SJCRH30 (cell line): ENCODE data around the gene SELP. TPM values are rescaled to one million over a fixed set of nuclear protein-coding genes. Genes with fewer than 3 reads are reported as not detected.

Experiments used
- DNase-seq, 2 experiments: peaks; one replicate each; pipeline ENCODE4 v3.0.0-alpha.2; 2015 to 2020
- H3K27ac ChIP-seq: fragments of 250-450 bp; sonication (Bioruptor Pico); 2 replicates; pipeline ENCODE4 v1.5.1; 2020; ENCODE audit warnings: mild to moderate bottlenecking, moderate library complexity
- H3K27me3 ChIP-seq: fragments of 250-450 bp; sonication (Bioruptor Pico); 2 replicates; pipeline ENCODE4 v1.5.1; 2020; ENCODE audit warnings: mild to moderate bottlenecking, moderate library complexity
- H3K36me3 ChIP-seq: fragments of 250-450 bp; sonication (Bioruptor Pico); 2 replicates; pipeline ENCODE4 v1.5.1; 2020; ENCODE audit warnings: mild to moderate bottlenecking, moderate library complexity
- H3K4me1 ChIP-seq: fragments of 250-450 bp; sonication (Bioruptor Pico); 2 replicates; pipeline ENCODE4 v1.5.1; 2020; ENCODE audit warnings: mild to moderate bottlenecking, moderate library complexity
- H3K4me3 ChIP-seq: fragments of 250-450 bp; sonication (Bioruptor Pico); 2 replicates; pipeline ENCODE4 v1.5.1; 2020; ENCODE audit warnings: mild to moderate bottlenecking, moderate library complexity
- H3K9me3 ChIP-seq: fragments of 250-450 bp; sonication (Bioruptor Pico); replicated peaks from 2 replicates; pipeline ENCODE4 v1.5.1; 2020; ENCODE audit warnings: mild to moderate bottlenecking, moderate library complexity
- total RNA-seq: library from RNA; depleted of rRNA; stranded (reverse); fragments of >200 nt; shearing (Covaris generic); gene quantifications from 2 replicates; pipeline ENCODE4 v1.2.3, GENCODE V29; 2014

The SELP gene
- total RNA-seq, 1 experiment from 2014 or later, result not detected

- Histone ChIP-seq H3K4me1 (no peaks in the 10 kb centered on the region), H3K27me3 (no peaks in the 10 kb centered on the region), H3K4me3 (no peak overlapping the region), H3K36me3 (no peaks in the 10 kb centered on the region), H3K27ac (no peak overlapping the region), H3K9me3 (no peaks in the 10 kb centered on the region)
- no peak for DNase-seq
These were observed 14.4 kb upstream of the SELP start for GRCh38 chr1:169644297-169644696.

DNA sequence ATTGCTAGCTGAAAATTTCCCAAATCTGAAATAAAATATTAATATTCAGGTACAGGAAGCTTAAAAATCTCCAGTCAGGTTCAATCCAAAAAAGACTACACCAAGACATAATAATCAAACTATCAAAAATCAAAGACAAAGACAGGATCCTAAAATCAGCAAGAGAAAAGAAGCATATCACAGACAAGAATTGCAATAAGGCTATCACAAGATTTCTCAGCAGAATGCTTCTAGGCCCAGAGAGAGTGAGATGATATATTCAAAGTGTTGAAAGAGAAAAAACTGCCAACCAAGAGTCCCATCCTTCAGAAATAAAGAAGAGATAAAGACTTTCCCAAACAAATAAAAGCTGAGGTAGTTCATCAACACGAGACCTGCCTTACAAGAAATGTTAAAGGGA is 5.0 kb upstream of the SELP start:
- Histone ChIP-seq H3K27ac (no peak overlapping the region), H3K36me3 (no peaks in the 10 kb centered on the region), H3K27me3 (no peaks in the 10 kb centered on the region), H3K4me1 (no peaks in the 10 kb centered on the region), H3K9me3 (no peaks in the 10 kb centered on the region), H3K4me3 (no peak overlapping the region)
- no peak for DNase-seq

- DNase-seq, result no peak
- no peaks in the 10 kb centered on the region for H3K9me3 ChIP-seq
- H3K27ac ChIP-seq, result no peak overlapping the region
- H3K36me3 ChIP-seq, result no peaks in the 10 kb centered on the region
- H3K27me3 ChIP-seq, result no peaks in the 10 kb centered on the region
- no peak overlapping the region for H3K4me3 ChIP-seq
- H3K4me1 ChIP-seq, result no peaks in the 10 kb centered on the region
These were observed 4.2 kb upstream of the SELP start for GRCh38 chr1:169634145-169634544.

GRCh38 chr1:169631249-169631648 is 1.3 kb upstream of the SELP start:
- no peak for DNase-seq
- H3K4me3 ChIP-seq, result no peak overlapping the region
- no peaks in the 10 kb centered on the region for H3K9me3 ChIP-seq
- no peaks in the 10 kb centered on the region for H3K27me3 ChIP-seq
- H3K36me3 ChIP-seq, result no peaks in the 10 kb centered on the region
- no peak overlapping the region for H3K27ac ChIP-seq
- H3K4me1 ChIP-seq, result no peaks in the 10 kb centered on the region

DNA sequence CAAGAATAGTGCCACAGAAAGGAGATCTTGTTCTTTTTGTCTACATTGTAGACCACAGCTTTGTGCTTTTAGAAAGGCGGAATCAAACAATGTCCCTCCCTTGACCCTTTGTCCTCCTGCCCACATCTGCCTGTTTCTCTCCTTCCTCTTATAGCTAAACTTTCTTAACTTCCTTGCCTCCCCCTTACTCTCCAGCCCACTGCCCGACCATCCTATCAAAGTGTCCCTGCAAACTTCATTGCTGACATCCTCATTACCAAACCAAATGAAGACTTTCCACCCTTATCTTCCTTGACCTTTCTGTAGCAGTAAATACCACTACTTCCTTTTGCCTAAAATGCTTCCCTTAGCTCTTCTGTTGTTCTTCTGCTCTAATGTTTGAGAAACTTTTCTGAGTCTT is 5.0 kb downstream of the SELP start:
- DNase-seq, result no peak
- no peaks in the 10 kb centered on the region for H3K27me3 ChIP-seq
- no peaks in the 10 kb centered on the region for H3K36me3 ChIP-seq
- H3K9me3 ChIP-seq, result no peaks in the 10 kb centered on the region
- no peaks in the 10 kb centered on the region for H3K4me1 ChIP-seq
- no peak overlapping the region for H3K27ac ChIP-seq
- H3K4me3 ChIP-seq, result no peak overlapping the region

- H3K36me3 ChIP-seq, result no peaks in the 10 kb centered on the region
- H3K4me1 ChIP-seq, result no peaks in the 10 kb centered on the region
- no peaks in the 10 kb centered on the region for H3K27me3 ChIP-seq
- H3K9me3 ChIP-seq, result no peaks in the 10 kb centered on the region
- no peak overlapping the region for H3K27ac ChIP-seq
- no peak overlapping the region for H3K4me3 ChIP-seq
- DNase-seq, result no peak
These were observed 5.8 kb downstream of the SELP start for GRCh38 chr1:169624122-169624521.

- no peak for DNase-seq
- H3K27me3 ChIP-seq, result no peaks in the 10 kb centered on the region
- H3K9me3 ChIP-seq, result no peaks in the 10 kb centered on the region
- H3K36me3 ChIP-seq, result no peaks in the 10 kb centered on the region
- H3K4me1 ChIP-seq, result no peaks in the 10 kb centered on the region
- no peak overlapping the region for H3K4me3 ChIP-seq
- H3K27ac ChIP-seq, result no peak overlapping the region
These were observed 6.6 kb downstream of the SELP start for GRCh38 chr1:169623132-169623926.

DNA sequence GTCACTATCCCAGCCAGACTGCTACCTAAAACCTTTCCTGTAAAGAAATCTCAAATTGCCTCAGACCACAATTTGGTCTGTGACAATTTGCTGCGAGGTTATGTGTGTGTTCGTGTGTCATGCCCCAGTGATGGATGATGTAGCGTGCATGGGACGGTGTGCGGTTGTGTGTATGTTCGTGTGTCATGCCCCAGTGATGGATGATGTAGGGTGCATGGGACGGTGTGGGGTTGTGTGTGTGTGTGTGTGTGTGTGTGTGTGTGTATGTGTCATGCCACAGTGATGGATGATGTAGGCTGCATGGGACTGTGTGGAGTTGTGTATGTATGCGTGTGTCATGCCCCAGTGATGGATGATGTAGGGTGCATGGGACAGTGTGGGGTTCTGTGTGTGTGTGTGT is 9.4 kb downstream of the SELP start:
- Histone ChIP-seq H3K4me3 (no peak overlapping the region), H3K27ac (no peak overlapping the region), H3K36me3 (no peaks in the 10 kb centered on the region), H3K4me1 (no peaks in the 10 kb centered on the region), H3K27me3 (no peaks in the 10 kb centered on the region), H3K9me3 (no peaks in the 10 kb centered on the region)
- no peak for DNase-seq

GRCh38 chr1:169618367-169618766 is 11.6 kb downstream of the SELP start:
- H3K36me3 ChIP-seq, result no peaks in the 10 kb centered on the region
- H3K4me1 ChIP-seq, result no peaks in the 10 kb centered on the region
- no peak overlapping the region for H3K4me3 ChIP-seq
- no peaks in the 10 kb centered on the region for H3K27me3 ChIP-seq
- DNase-seq, result no peak
- no peaks in the 10 kb centered on the region for H3K9me3 ChIP-seq
- no peak overlapping the region for H3K27ac ChIP-seq

DNA sequence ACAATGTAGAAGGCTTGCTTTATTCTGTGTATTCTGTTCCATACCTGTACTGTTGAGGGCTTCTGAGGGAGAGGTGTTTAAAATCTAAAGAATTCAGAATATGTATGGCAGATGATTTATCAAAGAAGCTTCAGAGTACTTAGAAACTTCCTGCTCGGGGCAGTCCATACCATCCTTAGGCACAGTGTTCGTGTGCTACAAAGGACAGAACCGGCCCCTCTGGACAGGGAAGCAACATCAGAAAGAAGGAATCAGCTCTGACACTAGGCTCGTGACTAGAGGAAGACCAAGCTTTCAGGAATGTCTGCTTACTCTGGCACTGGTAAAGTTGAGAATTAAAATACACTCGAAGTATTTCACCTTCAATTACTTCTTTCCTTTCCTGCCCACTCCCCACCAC is 14.1 kb downstream of the SELP start:
- DNase-seq, result no peak
- Histone ChIP-seq H3K4me3 (no peak overlapping the region), H3K27me3 (no peaks in the 10 kb centered on the region), H3K36me3 (no peaks in the 10 kb centered on the region), H3K4me1 (no peaks in the 10 kb centered on the region), H3K9me3 (no peaks in the 10 kb centered on the region), H3K27ac (no peak overlapping the region)

DNA sequence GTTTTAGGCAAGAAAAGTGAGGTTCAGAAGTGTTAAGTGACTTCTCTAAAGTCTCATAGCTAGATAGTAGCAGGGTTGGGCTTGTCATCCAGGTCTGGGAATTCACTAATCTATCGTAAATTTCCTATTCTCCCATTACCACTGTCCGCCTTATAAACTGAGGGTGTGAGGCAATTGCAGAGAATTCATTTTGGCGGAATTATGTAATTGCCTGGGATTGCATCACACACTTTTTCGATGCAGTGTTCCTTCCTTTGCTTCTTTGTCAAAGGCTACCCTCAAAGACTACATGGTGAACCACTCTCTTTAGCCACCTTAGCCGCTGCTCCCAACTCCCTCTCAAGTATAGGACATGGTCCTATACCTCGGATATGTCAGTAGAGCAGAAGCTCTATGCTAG is 19.1 kb downstream of the SELP start:
- DNase-seq, result no peak
- Histone ChIP-seq H3K36me3 (no peaks in the 10 kb centered on the region), H3K4me1 (no peaks in the 10 kb centered on the region), H3K4me3 (no peak overlapping the region), H3K9me3 (no peaks in the 10 kb centered on the region), H3K27me3 (no peaks in the 10 kb centered on the region), H3K27ac (no peak overlapping the region)

DNA sequence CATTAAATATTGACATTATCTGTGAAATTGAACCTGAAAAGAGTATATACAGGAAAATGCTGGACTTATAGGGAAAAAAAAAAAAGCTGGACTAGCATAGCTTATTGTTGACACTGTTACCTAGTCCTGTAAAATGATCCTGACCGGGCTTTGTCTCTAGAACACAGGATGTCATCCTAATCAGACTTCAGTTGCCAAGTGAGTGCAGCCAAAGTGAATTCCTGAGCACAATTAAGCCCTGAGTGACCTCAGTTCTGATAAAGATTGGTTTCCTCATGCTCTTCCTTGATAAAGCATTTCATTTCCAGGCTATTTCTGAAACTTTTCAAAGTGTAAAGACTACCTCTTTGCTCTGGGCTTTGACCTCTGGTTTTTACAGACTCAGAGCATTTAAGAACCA is 19.8 kb downstream of the SELP start:
- no peak overlapping the region for H3K4me3 ChIP-seq
- no peaks in the 10 kb centered on the region for H3K4me1 ChIP-seq
- no peaks in the 10 kb centered on the region for H3K27me3 ChIP-seq
- H3K9me3 ChIP-seq, result no peaks in the 10 kb centered on the region
- no peak overlapping the region for H3K27ac ChIP-seq
- no peak for DNase-seq
- no peaks in the 10 kb centered on the region for H3K36me3 ChIP-seq

- no peaks in the 10 kb centered on the region for H3K36me3 ChIP-seq
- no peaks in the 10 kb centered on the region for H3K27me3 ChIP-seq
- H3K4me1 ChIP-seq, result no peaks in the 10 kb centered on the region
- no peak overlapping the region for H3K27ac ChIP-seq
- H3K4me3 ChIP-seq, result no peak overlapping the region
- no peak for DNase-seq
- H3K9me3 ChIP-seq, result no peaks in the 10 kb centered on the region
These were observed 21.7 kb downstream of the SELP start for GRCh38 chr1:169608226-169608625.

- DNase-seq, result no peak
- Histone ChIP-seq H3K27me3 (no peaks in the 10 kb centered on the region), H3K4me1 (no peaks in the 10 kb centered on the region), H3K36me3 (no peaks in the 10 kb centered on the region), H3K27ac (no peak overlapping the region), H3K4me3 (no peak overlapping the region), H3K9me3 (no peaks in the 10 kb centered on the region)
These were observed 25.0 kb downstream of the SELP start for GRCh38 chr1:169604781-169605560.

DNA sequence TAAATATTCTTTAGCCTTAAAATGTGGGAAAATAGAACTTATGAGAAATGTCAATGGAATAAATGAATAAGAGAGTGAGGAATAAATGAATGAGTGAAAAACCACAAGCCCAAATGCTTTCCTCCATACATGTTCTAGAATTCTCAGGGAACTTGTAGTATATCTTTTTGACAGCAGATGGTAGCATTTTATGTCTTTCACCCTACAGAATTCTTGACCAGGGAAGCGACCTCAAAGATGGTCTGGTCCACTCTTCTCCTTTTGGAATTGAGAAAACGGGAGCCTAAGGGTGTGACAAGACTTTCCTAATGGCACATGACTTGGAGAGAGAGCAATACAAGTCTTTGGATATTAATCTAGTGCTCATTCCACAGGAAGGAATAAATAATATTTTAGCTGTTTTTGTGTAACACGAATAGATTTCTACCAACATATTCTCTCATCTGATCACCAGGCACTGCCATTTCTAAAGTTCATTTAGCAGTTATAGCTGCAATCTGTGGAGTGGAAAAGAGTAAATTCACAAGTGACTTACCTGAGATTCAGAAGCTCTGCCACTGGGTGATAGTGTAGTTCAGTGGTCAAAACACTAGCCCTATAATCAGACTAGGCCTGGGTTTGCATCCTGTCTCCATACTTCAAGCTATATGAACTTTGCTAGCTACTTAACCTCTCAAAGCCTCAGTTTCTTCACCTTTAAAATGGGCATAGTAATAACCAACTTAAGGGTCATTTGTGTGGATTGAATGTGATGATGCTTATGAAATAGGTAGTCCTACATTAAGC is 28.6 kb downstream of the SELP start:
- Histone ChIP-seq H3K4me1 (no peaks in the 10 kb centered on the region), H3K27ac (no peak overlapping the region), H3K4me3 (no peak overlapping the region), H3K9me3 (no peaks in the 10 kb centered on the region), H3K36me3 (no peaks in the 10 kb centered on the region), H3K27me3 (no peaks in the 10 kb centered on the region)
- DNase-seq, result peak in 1 of 2 experiments; percentile 27
